Neural cell (in vitro differentiated cells): Measurements from ENCODE around the gene CROCC2. TPM values are rescaled to one million over a fixed set of nuclear protein-coding genes. Genes with fewer than 3 reads are reported as not detected.

ENCODE experiments used
- H2AFZ ChIP-seq: fragments of 200-600, 300-800 bp; sonication (generic), shearing (Covaris generic); 2 replicates; pipeline ENCODE4 v1.6.0; 2014; ENCODE audit warnings: low read depth, mild to moderate bottlenecking, antibody characterized with exemption, low read length, moderate library complexity
- H3F3A ChIP-seq: fragments of 200-600 bp; shearing (Covaris generic); 2 replicates; pipeline ENCODE4 v1.6.1; 2016; ENCODE audit warnings: mild to moderate bottlenecking, moderate library complexity, mixed read lengths, antibody characterized with exemption, low read length; ENCODE audit not compliant: insufficient read depth, poor library complexity, severe bottlenecking
- H3K27ac ChIP-seq: fragments of 200-600, 300-800 bp; sonication (generic), shearing (Covaris generic); 2 replicates; pipeline ENCODE4 v1.5.1; 2014; ENCODE audit warnings: mild to moderate bottlenecking, low read length, moderate library complexity
- H3K27me3 ChIP-seq: fragments of 300-800, 200-600 bp; sonication (generic), shearing (Covaris generic); 2 replicates; pipeline ENCODE4 v1.6.0; 2014; ENCODE audit warnings: mild to moderate bottlenecking, low read depth, low read length, moderate library complexity; ENCODE audit not compliant: insufficient read depth
- H3K36me3 ChIP-seq: fragments of 300-800, 200-600 bp; sonication (generic), shearing (Covaris generic); 2 replicates; pipeline ENCODE4 v1.5.1; 2014; ENCODE audit warnings: mild to moderate bottlenecking, antibody characterized with exemption, low read length, moderate library complexity; ENCODE audit not compliant: insufficient read depth
- H3K4me2 ChIP-seq: fragments of 300-800, 200-600 bp; sonication (generic), shearing (Covaris generic); 2 replicates; pipeline ENCODE4 v1.6.0; 2014; ENCODE audit warnings: mild to moderate bottlenecking, low read length
- H3K4me3 ChIP-seq: fragments of 300-800, 200-600 bp; sonication (generic), shearing (Covaris generic); 2 replicates; pipeline ENCODE4 v1.5.1; 2014; ENCODE audit warnings: mild to moderate bottlenecking, low read length, moderate library complexity
- H3K79me2 ChIP-seq: fragments of 200-600 bp; shearing (Covaris generic); replicated peaks from 2 replicates; pipeline ENCODE4 v1.6.0; 2014; ENCODE audit warnings: mild to moderate bottlenecking, low read length, moderate library complexity; ENCODE audit not compliant: insufficient read depth
- H3K9ac ChIP-seq: fragments of 300-800, 200-600 bp; sonication (generic), shearing (Covaris generic); 2 replicates; pipeline ENCODE4 v1.6.1; 2016; ENCODE audit warnings: mild to moderate bottlenecking, low read length, mixed read lengths
- H3K9me2 ChIP-seq: fragments of 200-600 bp; shearing (Covaris generic); 2 replicates; pipeline ENCODE4 v1.6.1; 2016; ENCODE audit warnings: mild to moderate bottlenecking, low read length, mixed read lengths; ENCODE audit not compliant: insufficient read depth
- H3K9me3 ChIP-seq: fragments of 200-600, 300-800 bp; sonication (generic), shearing (Covaris generic); 2 replicates; pipeline ENCODE4 v1.6.1; 2016; ENCODE audit warnings: mild to moderate bottlenecking, mixed run types, low read length, moderate library complexity, mixed read lengths
- H4K20me1 ChIP-seq: fragments of 200-600 bp; shearing (Covaris generic); 2 replicates; pipeline ENCODE4 v1.6.1; 2016; ENCODE audit warnings: mild to moderate bottlenecking, mixed run types; ENCODE audit not compliant: insufficient read depth
- EP300 ChIP-seq: fragments of 450-650 bp; conservative IDR thresholded peaks from 2 replicates; pipeline ENCODE4 v1.6.1; 2014; ENCODE audit warnings: antibody characterized with exemption, mild to moderate bottlenecking, moderate library complexity; ENCODE audit not compliant: poor library complexity, severe bottlenecking
- EZH2 ChIP-seq: fragments of 200-600, 300-800 bp; shearing (Covaris generic), sonication (generic); IDR thresholded peaks from 2 replicates; pipeline ENCODE4 v1.6.1; 2014; ENCODE audit warnings: antibody characterized with exemption, low read length, borderline replicate concordance, mild to moderate bottlenecking; ENCODE audit not compliant: insufficient read depth, poor library complexity, severe bottlenecking
- MXI1 ChIP-seq: fragments of 450-650 bp; conservative IDR thresholded peaks from 2 replicates; pipeline ENCODE4 v1.6.1; 2014; ENCODE audit warnings: antibody characterized with exemption, mild to moderate bottlenecking; ENCODE audit not compliant: poor library complexity, severe bottlenecking
- POLR2AphosphoS5 ChIP-seq: IDR thresholded peaks from 2 replicates; pipeline ENCODE4 v1.6.1; 2012
- RAD21 ChIP-seq: fragments of 450-650 bp; conservative IDR thresholded peaks from 2 replicates; pipeline ENCODE4 v1.6.1; 2014; ENCODE audit warnings: antibody characterized with exemption, mild to moderate bottlenecking, moderate library complexity
- SMC3 ChIP-seq: fragments of 450-650 bp; conservative IDR thresholded peaks from 2 replicates; pipeline ENCODE4 v1.6.1; 2014; ENCODE audit warnings: antibody characterized with exemption, mild to moderate bottlenecking, moderate library complexity; ENCODE audit not compliant: poor library complexity
- TAF1 ChIP-seq: IDR thresholded peaks from 2 replicates; pipeline ENCODE4 v1.6.1; 2012; ENCODE audit warnings: low read depth
- polyA plus RNA-seq: library from polyadenylated mRNA; depleted of rRNA; stranded (reverse); fragments of >200 nt; gene quantifications from 2 replicates; pipeline ENCODE4 v1.2.3, GENCODE V29; 2014
- TF ChIP-seq, protein P1 (sequence below): fragments of 450-650 bp; IDR thresholded peaks from 2 replicates; pipeline ENCODE4 v1.5.1; 2014; ENCODE audit warnings: antibody characterized with exemption, mild to moderate bottlenecking, moderate library complexity; ENCODE audit not compliant: poor library complexity, severe bottlenecking
- TF ChIP-seq, protein P2 (sequence below): IDR thresholded peaks from 2 replicates; pipeline ENCODE4 v1.6.1; 2012; ENCODE audit warnings: borderline replicate concordance

Gene CROCC2
- polyA plus RNA-seq, 1 donor from 2014 or later, result 0.09 TPM

DNA sequence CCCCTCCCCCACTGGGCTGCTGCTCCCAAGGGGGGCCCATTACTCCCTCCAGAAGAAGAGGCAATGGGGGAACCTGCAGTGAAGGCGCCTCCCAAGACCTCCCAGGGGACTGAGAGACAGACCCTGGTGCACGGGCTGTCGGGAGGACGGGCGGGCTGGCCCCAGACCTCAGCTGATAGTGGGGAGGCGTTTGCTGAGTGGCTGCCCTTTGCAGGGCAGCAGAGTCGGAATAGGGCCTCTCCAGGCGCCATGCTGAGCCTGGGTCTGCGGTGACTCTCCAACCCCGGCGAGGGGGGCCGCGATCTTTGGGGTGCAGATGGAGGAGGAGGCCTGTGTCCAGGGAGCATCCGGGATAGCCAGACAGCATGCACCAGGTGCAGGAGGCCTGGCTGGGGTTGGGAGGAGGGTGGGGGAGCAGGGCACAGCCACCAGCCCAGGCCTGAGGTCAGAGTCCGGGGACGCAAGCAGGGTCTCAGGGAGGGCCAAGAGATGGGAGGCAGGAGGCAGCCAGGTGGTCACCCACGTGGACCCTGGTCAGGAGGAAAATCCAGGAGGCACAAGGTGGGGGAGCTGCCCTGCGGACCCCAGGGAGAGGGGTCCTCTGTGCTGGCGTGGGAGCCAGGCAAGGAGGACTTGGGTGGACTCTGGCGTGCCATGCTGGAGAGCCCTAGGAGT lies 11.0 kb downstream of the CROCC2 start:
- no peak overlapping the region for H3K4me2 ChIP-seq
- TF ChIP-seq, protein P1, sequence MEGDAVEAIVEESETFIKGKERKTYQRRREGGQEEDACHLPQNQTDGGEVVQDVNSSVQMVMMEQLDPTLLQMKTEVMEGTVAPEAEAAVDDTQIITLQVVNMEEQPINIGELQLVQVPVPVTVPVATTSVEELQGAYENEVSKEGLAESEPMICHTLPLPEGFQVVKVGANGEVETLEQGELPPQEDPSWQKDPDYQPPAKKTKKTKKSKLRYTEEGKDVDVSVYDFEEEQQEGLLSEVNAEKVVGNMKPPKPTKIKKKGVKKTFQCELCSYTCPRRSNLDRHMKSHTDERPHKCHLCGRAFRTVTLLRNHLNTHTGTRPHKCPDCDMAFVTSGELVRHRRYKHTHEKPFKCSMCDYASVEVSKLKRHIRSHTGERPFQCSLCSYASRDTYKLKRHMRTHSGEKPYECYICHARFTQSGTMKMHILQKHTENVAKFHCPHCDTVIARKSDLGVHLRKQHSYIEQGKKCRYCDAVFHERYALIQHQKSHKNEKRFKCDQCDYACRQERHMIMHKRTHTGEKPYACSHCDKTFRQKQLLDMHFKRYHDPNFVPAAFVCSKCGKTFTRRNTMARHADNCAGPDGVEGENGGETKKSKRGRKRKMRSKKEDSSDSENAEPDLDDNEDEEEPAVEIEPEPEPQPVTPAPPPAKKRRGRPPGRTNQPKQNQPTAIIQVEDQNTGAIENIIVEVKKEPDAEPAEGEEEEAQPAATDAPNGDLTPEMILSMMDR, result no peak
- no peak for TF ChIP-seq POLR2AphosphoS5
- no peak for TF ChIP-seq EZH2
- H3K9me3 ChIP-seq, result no peaks in the 10 kb centered on the region
- peaks cover 6% of the 10 kb centered on the region for H3K27me3 ChIP-seq
- no peaks in the 10 kb centered on the region for H3K36me3 ChIP-seq
- no peaks in the 10 kb centered on the region for H3K9me2 ChIP-seq
- no peak overlapping the region for H2AFZ ChIP-seq
- H3K9ac ChIP-seq, result no peak overlapping the region
- no peak overlapping the region for H3K4me3 ChIP-seq
- H4K20me1 ChIP-seq, result no peaks in the 10 kb centered on the region
- H3F3A ChIP-seq, result no peaks in the 10 kb centered on the region
- no peaks in the 10 kb centered on the region for H3K79me2 ChIP-seq
- H3K27ac ChIP-seq, result no peak overlapping the region

DNA sequence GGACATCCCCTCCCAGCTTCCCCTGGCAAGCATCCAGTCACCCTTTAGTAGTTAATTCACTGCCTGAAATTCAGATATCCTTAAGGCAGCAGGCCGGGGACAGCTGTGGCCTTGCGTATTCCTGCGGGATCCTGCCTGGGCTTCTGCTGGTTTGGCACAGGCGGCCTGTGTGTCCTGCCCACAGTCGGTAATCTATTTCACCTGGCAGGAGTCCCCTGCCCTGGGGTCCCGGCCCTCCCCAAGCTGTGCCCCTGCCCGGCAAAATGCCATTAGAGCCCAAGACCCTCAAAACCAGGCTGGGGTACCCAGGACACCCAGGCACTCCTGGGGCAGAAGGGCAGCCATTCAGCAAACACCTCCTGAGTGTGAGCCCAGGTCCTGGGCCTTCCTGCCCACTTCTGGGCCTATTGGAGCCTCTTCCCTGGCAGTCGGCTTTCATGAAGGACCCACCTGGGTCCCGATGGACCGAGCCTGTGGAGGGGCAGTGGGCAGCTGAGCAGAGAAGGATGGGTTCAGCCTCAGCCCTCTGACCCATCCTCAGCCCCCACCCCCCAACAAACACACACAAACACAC lies 11.6 kb downstream of the CROCC2 start:
- no peaks in the 10 kb centered on the region for H4K20me1 ChIP-seq
- H3K36me3 ChIP-seq, result no peaks in the 10 kb centered on the region
- H3K27ac ChIP-seq, result no peak overlapping the region
- no peaks in the 10 kb centered on the region for H3K9me2 ChIP-seq
- no peak overlapping the region for H3K9ac ChIP-seq
- H2AFZ ChIP-seq, result no peak overlapping the region
- no peak overlapping the region for H3K4me3 ChIP-seq
- peaks cover 6% of the 10 kb centered on the region for H3K27me3 ChIP-seq
- TF ChIP-seq, protein P1, result no peak
- TF ChIP-seq EP300 (no peak), SMC3 (no peak), RAD21 (no peak), EZH2 (no peak), TAF1 (no peak), POLR2AphosphoS5 (no peak), MXI1 (no peak)
- TF ChIP-seq, protein P2, sequence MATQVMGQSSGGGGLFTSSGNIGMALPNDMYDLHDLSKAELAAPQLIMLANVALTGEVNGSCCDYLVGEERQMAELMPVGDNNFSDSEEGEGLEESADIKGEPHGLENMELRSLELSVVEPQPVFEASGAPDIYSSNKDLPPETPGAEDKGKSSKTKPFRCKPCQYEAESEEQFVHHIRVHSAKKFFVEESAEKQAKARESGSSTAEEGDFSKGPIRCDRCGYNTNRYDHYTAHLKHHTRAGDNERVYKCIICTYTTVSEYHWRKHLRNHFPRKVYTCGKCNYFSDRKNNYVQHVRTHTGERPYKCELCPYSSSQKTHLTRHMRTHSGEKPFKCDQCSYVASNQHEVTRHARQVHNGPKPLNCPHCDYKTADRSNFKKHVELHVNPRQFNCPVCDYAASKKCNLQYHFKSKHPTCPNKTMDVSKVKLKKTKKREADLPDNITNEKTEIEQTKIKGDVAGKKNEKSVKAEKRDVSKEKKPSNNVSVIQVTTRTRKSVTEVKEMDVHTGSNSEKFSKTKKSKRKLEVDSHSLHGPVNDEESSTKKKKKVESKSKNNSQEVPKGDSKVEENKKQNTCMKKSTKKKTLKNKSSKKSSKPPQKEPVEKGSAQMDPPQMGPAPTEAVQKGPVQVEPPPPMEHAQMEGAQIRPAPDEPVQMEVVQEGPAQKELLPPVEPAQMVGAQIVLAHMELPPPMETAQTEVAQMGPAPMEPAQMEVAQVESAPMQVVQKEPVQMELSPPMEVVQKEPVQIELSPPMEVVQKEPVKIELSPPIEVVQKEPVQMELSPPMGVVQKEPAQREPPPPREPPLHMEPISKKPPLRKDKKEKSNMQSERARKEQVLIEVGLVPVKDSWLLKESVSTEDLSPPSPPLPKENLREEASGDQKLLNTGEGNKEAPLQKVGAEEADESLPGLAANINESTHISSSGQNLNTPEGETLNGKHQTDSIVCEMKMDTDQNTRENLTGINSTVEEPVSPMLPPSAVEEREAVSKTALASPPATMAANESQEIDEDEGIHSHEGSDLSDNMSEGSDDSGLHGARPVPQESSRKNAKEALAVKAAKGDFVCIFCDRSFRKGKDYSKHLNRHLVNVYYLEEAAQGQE, result no peak
- no peaks in the 10 kb centered on the region for H3F3A ChIP-seq
- no peaks in the 10 kb centered on the region for H3K9me3 ChIP-seq
- no peak overlapping the region for H3K4me2 ChIP-seq
- H3K79me2 ChIP-seq, result no peaks in the 10 kb centered on the region
